ENCODE results near the gene CHRNA4.

GRCh38 chr20:63399596-63400375, 38.6 kb upstream of the CHRNA4 start:
- no peak for TF ChIP-seq POLR2A (IDR thresholded peaks at IDR 0.05; ENCODE audit: low read depth, low read length)
- TF ChIP-seq USF2 (IDR thresholded peaks at IDR 0.05; ENCODE audit: low read depth, low read length) = no peak
